Adrenal gland (tissue), 12 donors: ENCODE results near the gene NR4A1. TPM values are rescaled to one million over a fixed set of nuclear protein-coding genes. Genes with fewer than 3 reads are reported as not detected.
A peak's percentile ranks its signal among the peaks of the same experiment; 100 is the strongest.

ENCODE experiments used
- DNase-seq, 7 donors: peaks; one replicate each; pipeline ENCODE4 v3.0.0-alpha.2; 2019 to 2020
- H3K27ac ChIP-seq, 5 donors: fragments of 200-600 bp; sonication (generic) in 4 of 5; 1 replicate in 3 of 5; 2 replicates in 2 of 5; pipeline versions ENCODE4 v1.5.1 to v1.8.0; 2016 to 2020; ENCODE audit warnings: mild to moderate bottlenecking in 1 of 5
- H3K27me3 ChIP-seq: fragments of 200-600 bp; 2 replicates; pipeline ENCODE4 v1.8.0; 2021
- H3K36me3 ChIP-seq, 2 donors: fragments of 200-600 bp; replicated peaks in 1 of 2; 1 replicate in 1 of 2; 2 replicates in 1 of 2; pipeline versions ENCODE4 v1.5.1 to v1.8.0; 2018 to 2022
- H3K4me1 ChIP-seq, 2 donors: fragments of 200-600 bp; replicated peaks in 1 of 2; 1 replicate in 1 of 2; 2 replicates in 1 of 2; pipeline versions ENCODE4 v1.5.1 to v1.8.0; 2018 to 2021
- H3K4me3 ChIP-seq, 4 donors: fragments of 200-600 bp; sonication (generic) in 3 of 4; one replicate each; pipeline ENCODE4 v1.5.1; 2016 to 2018
- H3K9me3 ChIP-seq, 3 donors: fragments of 200-600 bp; sonication (generic) in 1 of 3; replicated peaks in 1 of 3; 1 replicate in 2 of 3; 2 replicates in 1 of 3; pipeline versions ENCODE4 v1.5.1 to v1.8.0; 2016 to 2021
- CTCF ChIP-seq, 6 experiments: fragments of 450-650 bp in 4 of 6; fragments of 200-600 bp in 2 of 6; sonication (generic) in 1 of 6; IDR thresholded peaks; 1 replicate in 5 of 6; 2 replicates in 1 of 6; pipeline versions ENCODE4 v1.5.1 to v1.8.0; 2016 to 2021; ENCODE audit warnings: antibody characterized with exemption in 6 of 6, mild to moderate bottlenecking in 2 of 6, moderate library complexity in 1 of 6
- POLR2A ChIP-seq, 2 donors: fragments of 450-650 bp; IDR thresholded peaks; one replicate each; pipeline ENCODE4 v1.6.1; 2017; ENCODE audit warnings: antibody characterized with exemption in 2 of 2, mild to moderate bottlenecking in 2 of 2, moderate library complexity in 1 of 2
- WGBS, 4 donors: extraction: QIAGEN DNeasy Blood & Tissue Kit in 2 of 4; methylation state at CpG; one replicate each; pipeline versions ENCODE4 v1.1.5 to v1.1.7; 2013 to 2017; 5-methylcytosine and 5-hydroxymethylcytosine counted together
- intact Hi-C, 2 donors: fragments of 100-400 bp; cut with DNase I; formaldehyde crosslinking; loops; one replicate each; pipeline versions ENCODE4 v1.14.1 to v1.15.0; 2022 to 2023
- polyA plus RNA-seq, 3 donors: library from polyadenylated mRNA; stranded (reverse); fragments of 200-250 nt in 2 of 3; fragments of 350-450 nt in 1 of 3; fragmentation: Illumina TruSeq in 1 of 3; extraction: RNeasy Lipid Tissue Mini Kit (QIAGEN cat#74804) in 1 of 3; gene quantifications; one replicate each; pipeline ENCODE4 v1.2.3, GENCODE V29; 2013 to 2014
- total RNA-seq, 9 donors: library from RNA; depleted of rRNA in 4 of 9; stranded (reverse); fragments of >200 nt in 4 of 9; fragments of 120-200 nt in 1 of 9; fragmentation: NEBNext Ultra II Directional in 1 of 9; extraction: Animal tissue kit (Norgen Biotek cat#: 25700) in 1 of 9; gene quantifications; one replicate each; pipeline versions ENCODE4 v1.1.0 to v1.2.4, GENCODE V29; 2013 to 2023
- donor health status: healthy with polysubstance abuse.
- donor health status: Bipolar disorder and iron deficiency.
- donor health status: DM: yes; HTN: yes; CAD: no.
- donor health status: DM: no; HTN: no; CAD: no.
- donor health status: DM: no; HTN: no; CAD: no.
- donor health status: DM: yes; HTN: yes; CAD: no.

Gene NR4A1
- total and polyA plus RNA-seq, 12 donors: 19.0 to 854 (median 185) TPM

GRCh38 chr12:52061470-52062166 is 10.4 kb downstream of the NR4A1 start:
- peak in 3 of 7 donors; percentile 40 to 58 (median 54) for DNase-seq
- Histone ChIP-seq H3K27ac (peak overlapping the region; percentile 75 to 98 (median 87)), H3K9me3 (no peaks in the 10 kb centered on the region), H3K4me1 (peaks cover 29 to 31% of the 10 kb centered on the region in 2 donors), H3K27me3 (no peaks in the 10 kb centered on the region), H3K4me3 (no peak overlapping the region), H3K36me3 (peaks cover 0 to 33% of the 10 kb centered on the region in 2 donors)
- WGBS, 4 donors: 67 to 84% (median 78%) methylated on average over 6 to 12 of the region's 12 CpGs
- intact Hi-C loops: no loop called here
- no peak for TF ChIP-seq POLR2A (IDR thresholded peaks at IDR 0.05)
- TF ChIP-seq CTCF (IDR thresholded peaks at IDR 0.05): peak in 1 of 6 experiments; percentile 15

- Histone ChIP-seq H3K27ac (peak overlapping the region; percentile 75 to 98 (median 87)), H3K36me3 (peaks cover 0 to 25% of the 10 kb centered on the region in 2 donors), H3K27me3 (no peaks in the 10 kb centered on the region), H3K4me1 (peaks cover 36 to 39% of the 10 kb centered on the region in 2 donors), H3K4me3 (no peak overlapping the region), H3K9me3 (no peaks in the 10 kb centered on the region)
- DNase-seq: peak; percentile 71 to 86 (median 76)
- 25 to 72% (median 53%) methylated on average over 2 to 6 of the region's 6 CpGs for WGBS, 4 donors
- intact Hi-C loops: no loop called here
- TF ChIP-seq CTCF (IDR thresholded peaks at IDR 0.05) (no peak), POLR2A (IDR thresholded peaks at IDR 0.05) (no peak)
These were observed 11.2 kb downstream of the NR4A1 start for GRCh38 chr12:52062167-52063081.

- TF ChIP-seq POLR2A (IDR thresholded peaks at IDR 0.05) (peak in 1 of 2 donors; percentile 37), CTCF (IDR thresholded peaks at IDR 0.05) (no peak)
- intact Hi-C loops: no loop called here
- Histone ChIP-seq H3K4me3 (no peak overlapping the region), H3K9me3 (no peaks in the 10 kb centered on the region), H3K36me3 (peaks cover 0 to 16% of the 10 kb centered on the region in 2 donors), H3K4me1 (peaks cover 37 to 40% of the 10 kb centered on the region in 2 donors), H3K27me3 (no peaks in the 10 kb centered on the region), H3K27ac (peak overlapping the region; percentile 75 to 98 (median 87))
- 35 to 56% (median 45%) methylated on average over 9 to 20 of the region's 20 CpGs for WGBS, 4 donors
- peak in 6 of 7 donors; percentile 69 to 88 (median 73) for DNase-seq
These were observed 12.1 kb downstream of the NR4A1 start for GRCh38 chr12:52063082-52063924.
